Stimulated activated CD8-positive, alpha-beta memory T cell treated with anti-CD3 and anti-CD28 coated beads, Interleukin-15, amount 100 ng/mL, for 4 hours (primary cell): ENCODE data around the gene LRIG2.
"Not testable (repeated sequence)": the region's sequence is repeated elsewhere in the genome, so short reads cannot be mapped to it uniquely, and the experiment has no call there.

Experiments
- DNase-seq, 2 donors: peaks; one replicate each; pipeline ENCODE4 v3.0.0-alpha.2; 2020; ENCODE audit warnings: low read depth in 2 of 2

LRIG2 gene

DNA sequence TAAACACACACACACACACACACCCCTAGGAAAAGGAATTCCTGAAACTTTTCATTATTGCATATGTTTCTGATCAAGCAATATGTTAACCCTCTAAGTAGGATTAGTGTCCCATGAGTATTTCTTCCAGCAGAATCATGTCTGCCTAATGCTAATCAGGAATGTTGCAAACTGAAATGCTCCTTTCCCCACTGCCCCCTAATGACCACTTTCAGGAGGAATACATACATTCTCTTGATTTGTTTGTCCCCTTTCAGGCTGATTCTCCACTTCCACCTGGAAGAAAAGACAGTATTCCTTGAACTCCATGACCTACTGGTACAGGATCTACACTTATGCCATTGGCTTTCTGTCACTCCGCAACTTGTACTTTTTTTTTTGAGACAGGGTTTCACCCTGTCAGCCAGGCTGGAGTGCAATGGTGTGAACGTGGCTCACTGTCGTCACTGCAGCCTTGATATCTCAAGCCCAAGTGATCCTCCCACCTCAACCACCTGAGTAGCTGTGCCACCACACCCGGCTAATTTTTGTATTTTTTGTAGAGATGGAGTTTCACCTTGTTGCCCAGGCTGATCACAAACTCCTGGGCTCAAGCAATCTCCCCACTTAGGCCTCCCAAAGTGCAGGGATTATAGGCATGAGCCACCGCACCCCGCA, 56.7 kb downstream of the LRIG2 start:
- no peak for DNase-seq

GRCh38 chr1:113133038-113133437, 60.0 kb downstream of the LRIG2 start:
- no peak for DNase-seq

GRCh38 chr1:113133759-113134158, 60.8 kb downstream of the LRIG2 start:
- no peak for DNase-seq

DNA sequence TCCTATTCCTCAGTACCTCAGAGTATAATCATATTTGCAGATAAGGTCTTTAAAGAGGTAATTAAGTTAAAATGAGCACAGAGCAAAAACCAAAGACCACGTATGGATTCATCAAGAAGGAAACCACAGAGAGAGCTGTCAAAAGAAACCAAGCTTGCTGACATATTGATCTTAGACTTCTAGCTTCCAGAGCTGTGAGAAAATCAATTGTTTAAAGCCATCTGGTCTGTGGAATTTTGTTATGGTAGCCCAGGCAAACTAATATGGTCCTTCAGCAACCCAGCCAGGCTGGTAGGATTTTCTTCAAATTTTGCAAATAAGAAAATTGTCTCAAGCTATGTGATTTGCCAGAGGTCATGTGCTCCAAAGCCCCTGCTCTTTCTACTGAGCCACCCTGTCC, 62.5 kb downstream of the LRIG2 start:
- DNase-seq: no peak

- DNase-seq: no peak
Observed at GRCh38 chr1:113136476-113136875, 63.5 kb downstream of the LRIG2 start.

GRCh38 chr1:113137563-113137962, 64.6 kb downstream of the LRIG2 start:
- no peak for DNase-seq

DNA sequence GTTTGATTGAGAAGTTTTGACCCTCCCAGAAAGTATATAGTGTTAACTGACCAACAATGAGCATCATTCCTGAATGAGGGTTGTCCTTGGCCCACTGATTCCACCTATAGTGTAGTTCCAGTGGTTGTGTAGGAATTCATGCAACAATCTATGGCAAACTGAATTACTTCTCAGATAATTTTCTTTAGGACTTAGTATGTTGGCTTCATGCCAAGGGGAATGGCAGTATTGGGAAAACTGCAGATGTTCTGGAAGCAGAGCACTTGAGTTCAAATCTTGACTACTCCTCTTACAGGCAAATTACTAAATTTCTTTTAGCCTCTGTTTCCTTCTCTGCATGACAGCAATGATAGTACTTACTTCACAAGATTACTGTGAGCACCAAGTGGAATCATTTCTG, 65.8 kb downstream of the LRIG2 start:
- no peak for DNase-seq

DNA sequence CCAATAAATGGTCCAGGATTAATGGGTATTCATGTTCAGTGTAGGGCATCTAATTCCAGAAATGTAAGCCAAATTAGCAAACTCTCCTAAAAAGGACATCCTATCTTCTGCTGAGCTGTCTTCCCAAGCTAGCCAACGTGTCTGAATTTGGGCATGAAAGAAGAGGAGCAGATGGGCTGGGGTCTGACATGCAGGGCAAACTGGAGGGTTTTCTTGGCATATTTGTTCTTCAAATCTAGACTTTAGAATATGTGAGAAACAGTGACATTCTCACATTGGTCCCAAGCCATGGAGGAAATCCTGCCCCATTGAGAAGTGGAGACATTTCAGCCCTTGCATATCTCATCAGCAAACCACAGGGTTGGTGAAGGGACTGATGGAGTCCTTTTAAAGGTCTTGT, 67.2 kb downstream of the LRIG2 start:
- no peak for DNase-seq

DNA sequence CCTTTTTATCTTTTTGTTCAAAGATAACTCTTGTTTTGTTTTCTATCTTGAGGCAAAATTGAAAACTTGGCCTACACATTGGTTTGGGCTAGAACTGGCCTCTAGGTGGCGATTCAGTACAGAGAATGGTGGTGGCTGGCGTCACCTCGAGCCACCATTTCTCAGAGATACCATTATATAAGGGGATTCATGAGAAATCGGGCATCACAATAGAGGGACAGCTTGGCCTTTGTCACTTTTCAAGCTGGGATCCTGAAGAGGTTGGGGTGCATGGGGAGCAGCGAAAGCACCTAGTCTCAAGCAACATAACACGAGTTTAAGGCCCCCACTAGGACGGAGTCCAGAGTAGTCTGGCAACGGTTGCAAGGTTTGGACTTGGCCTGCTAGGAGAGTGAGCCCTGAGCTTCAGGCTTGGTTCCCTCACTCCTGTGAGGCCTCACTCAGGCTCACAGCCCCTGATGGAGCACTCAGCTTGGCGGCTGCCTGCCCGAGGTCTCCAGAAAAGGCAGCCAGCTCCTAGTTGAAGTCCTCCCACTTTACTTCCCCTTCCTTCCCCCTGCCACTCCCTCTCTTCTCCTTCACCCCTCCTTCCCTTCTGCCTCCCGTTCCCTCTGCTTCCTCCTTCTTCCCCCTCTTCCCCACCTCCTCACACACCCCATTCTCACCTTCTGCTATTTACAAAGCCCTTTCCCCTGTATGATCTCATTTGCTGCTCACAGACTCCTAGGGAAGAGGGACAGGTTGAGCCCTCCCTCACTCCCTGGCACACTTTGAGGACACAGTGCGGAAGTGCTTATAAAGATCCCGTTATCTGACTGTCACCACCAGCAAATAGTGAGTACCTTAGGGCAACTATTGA, 67.8 kb downstream of the LRIG2 start:
- DNase-seq: no peak

DNA sequence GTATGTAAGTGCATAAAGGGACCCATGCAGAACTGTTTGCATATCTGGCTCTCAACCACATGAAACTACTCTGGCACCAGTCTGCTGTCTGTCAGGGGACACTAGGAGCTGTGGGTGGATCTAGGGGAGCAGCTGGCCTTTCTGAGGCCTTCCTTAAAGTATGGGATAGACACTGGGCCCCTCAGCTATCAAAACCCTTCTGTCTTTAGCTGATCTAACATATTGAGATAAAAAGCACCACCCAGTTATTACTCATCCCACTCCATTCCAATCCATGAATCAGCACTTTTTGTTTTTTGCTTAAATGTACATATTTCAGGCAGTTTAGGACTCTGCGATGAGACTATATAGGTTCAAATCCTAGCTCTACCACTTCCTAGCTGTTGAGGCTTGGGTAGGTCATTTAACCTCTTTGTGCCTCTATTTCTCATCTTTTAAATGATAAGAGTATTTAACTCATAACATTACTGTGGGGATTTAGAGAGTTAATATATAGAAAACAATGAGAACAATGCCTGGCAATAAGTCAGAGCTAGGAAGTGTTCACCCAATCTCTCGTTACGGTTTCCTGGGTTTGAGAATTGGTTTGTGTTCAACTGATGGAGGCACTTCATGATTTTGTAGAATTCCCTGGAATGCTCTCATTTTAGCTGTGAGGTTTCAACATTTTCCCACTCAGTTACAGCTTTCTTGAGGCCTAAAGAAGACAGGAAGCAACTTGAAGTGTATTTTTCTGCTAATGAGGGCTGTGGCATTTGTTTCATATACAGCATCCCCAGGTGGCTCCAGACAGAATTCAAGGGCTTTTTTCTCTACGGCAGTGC, 68.9 kb downstream of the LRIG2 start:
- no peak for DNase-seq

GRCh38 chr1:113142791-113143190, 69.8 kb downstream of the LRIG2 start:
- no peak for DNase-seq

- DNase-seq: no peak
Observed at GRCh38 chr1:113146242-113147072, 73.5 kb downstream of the LRIG2 start.

- no peak for DNase-seq
Observed at GRCh38 chr1:113147073-113147625, 74.2 kb downstream of the LRIG2 start.

GRCh38 chr1:113147826-113148225, 74.8 kb downstream of the LRIG2 start:
- no peak for DNase-seq

DNA sequence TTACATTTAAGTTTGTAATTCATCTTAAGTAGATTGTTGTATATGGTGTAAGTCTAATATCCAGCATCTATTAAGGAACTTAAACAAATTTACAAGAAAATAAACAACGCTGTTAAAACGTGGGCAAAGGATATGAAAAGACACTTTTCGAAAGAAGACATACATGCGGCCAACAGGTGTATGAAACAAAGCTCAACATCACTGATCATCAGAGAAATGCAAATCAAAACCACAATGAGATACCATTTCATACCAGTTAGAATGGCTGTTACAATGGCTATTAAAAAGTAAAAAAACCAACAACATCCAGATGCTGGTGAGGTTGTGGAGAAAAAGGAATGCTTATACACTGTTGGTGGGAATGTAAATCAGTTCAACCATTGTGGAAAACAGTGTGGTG, 77.5 kb downstream of the LRIG2 start:
- DNase-seq: not testable (repeated sequence)

- DNase-seq: no peak
Observed at GRCh38 chr1:113153116-113153803, 80.3 kb downstream of the LRIG2 start.

DNA sequence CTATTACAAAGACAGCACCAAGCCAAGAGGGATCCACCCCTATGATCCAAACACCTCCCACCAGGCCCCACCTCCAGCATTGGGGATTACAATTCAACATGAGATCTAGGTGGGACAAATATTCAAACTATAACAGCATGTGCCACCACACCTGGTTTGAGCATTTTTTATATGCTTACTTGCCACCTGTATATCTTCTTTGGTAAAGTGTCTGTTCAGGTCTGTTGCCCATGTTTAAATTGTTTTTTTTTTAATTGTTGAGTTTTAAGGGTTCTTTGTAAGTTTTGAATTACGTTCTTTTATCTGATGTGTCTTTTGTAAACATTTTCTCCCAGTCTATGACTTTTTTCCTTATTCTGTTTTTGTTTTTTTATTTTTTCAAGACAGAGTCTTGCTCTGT, 83.4 kb downstream of the LRIG2 start:
- no peak for DNase-seq

DNA sequence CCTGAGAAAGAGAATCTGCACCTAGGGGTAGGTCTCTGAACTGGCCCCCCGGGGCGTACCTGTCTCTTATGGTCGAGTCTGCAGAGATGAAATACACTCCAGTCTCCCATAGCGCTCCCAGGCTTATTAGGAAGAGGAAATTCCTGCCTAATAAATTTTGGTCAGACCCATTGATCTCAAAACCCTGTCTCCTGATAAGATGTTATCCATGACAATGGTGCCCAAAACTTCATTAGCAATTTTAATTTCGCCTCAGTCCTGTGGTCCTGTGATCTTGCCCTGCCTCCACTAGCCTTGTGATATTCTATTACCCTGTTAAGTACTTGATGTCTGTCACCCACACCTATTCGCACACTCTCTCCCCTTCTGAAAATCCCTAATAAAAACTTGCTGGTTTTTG, 85.7 kb downstream of the LRIG2 start:
- not testable (repeated sequence) for DNase-seq

DNA sequence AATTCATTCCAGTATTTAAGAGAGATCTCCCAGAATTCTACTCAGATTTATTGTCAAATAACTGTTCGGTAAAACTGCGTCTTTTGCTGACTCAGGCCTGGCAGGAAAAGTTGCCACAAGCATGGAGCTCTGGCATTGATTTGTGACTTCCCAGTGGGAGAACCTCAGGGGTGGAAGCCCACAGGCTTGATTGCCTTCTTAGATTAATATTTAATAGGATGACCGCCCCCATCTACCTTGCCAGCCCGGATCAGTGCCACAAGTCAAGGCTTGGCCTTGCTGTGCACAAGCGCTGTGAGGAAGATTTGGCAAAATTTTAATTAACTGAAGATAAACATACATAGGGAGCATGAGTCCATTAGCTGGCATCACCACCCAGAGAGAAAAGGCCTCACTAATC, 93.5 kb downstream of the LRIG2 start:
- no peak for DNase-seq

DNA sequence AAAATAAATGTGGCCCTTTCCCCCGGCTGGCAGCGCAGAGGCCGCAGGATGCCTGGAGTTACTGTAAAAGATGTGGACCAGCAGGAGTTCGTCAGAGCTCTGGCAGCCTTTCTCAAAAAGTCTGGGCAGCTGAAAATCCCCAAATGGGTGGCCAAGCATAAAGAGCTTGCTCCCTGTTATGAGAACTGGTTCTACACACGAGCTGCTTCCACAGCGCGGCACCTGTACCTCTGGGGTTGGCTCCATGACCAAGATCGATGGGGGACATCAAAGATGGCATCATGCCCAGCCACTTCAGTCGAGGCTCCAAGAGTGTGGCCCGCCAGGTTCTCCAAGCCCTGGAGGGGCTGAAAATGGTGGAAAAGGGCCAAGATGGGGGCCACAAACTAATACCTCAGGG, 95.9 kb downstream of the LRIG2 start:
- no peak for DNase-seq

DNA sequence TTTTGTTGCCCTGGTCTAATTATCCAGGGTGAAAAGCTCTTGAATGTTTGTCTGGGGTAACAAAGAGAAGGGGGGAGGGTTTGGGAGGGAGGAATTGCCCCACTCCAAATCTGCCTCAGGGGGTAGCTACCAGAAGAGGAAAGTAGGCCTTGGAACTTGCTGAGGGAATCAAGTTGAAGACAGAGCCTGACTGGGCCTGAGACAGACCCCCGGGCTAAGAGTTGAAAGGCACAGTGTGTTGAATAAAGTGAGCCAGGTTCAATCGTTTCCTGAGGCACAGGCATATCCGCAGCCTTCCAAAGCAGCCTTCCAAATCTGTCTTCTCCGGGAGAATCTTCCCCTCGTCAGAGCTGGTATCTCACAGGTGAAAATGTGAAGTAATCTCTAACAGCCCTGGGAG, 96.6 kb downstream of the LRIG2 start:
- no peak for DNase-seq
